ENCODE data around the gene LHFPL6. TPM values are rescaled to one million over a fixed set of nuclear protein-coding genes. Genes with fewer than 3 reads are reported as not detected.

Gene LHFPL6
- total and polyA plus RNA-seq, 5 donors from 2014 or later: 0.20 to 0.42 TPM; not detected in 3

GRCh38 chr13:39496506-39496905 lies 106.5 kb downstream of the LHFPL6 start:
- Mint-ChIP-seq H3K36me3 (no peaks in the 10 kb centered on the region), H3K4me1 (no peaks in the 10 kb centered on the region), H3K27ac (no peak overlapping the region), H3K9me3 (no peaks in the 10 kb centered on the region), H3K27me3 (peaks cover 8% of the 10 kb centered on the region), H3K4me3 (no peak overlapping the region)
- ATAC-seq (ENCODE audit: low read depth in 2 of 2) (no peak), DNase-seq (no peak)
- H3K4me1 ChIP-seq (ENCODE audit: control insufficient read depth, insufficient read depth, low read length, poor library complexity, severe bottlenecking): no peaks in the 10 kb centered on the region
- H3K4me3 ChIP-seq (ENCODE audit: low read depth, low read length): no peak overlapping the region
- H3K36me3 ChIP-seq (ENCODE audit: control insufficient read depth, insufficient read depth, low read length): no peaks in the 10 kb centered on the region
- peaks cover 6% of the 10 kb centered on the region for H3K27me3 ChIP-seq (ENCODE audit: control insufficient read depth, insufficient read depth, low read length)
- H3K27ac ChIP-seq (ENCODE audit: insufficient read depth, low read length, poor library complexity, severe bottlenecking): no peak overlapping the region
- no peaks in the 10 kb centered on the region for H3K9me3 ChIP-seq (ENCODE audit: control insufficient read depth in 2 of 2, low read length in 2 of 2)

GRCh38 chr13:39494633-39495032 lies 108.4 kb downstream of the LHFPL6 start:
- H3K27ac ChIP-seq (ENCODE audit: insufficient read depth, low read length, poor library complexity, severe bottlenecking): no peak overlapping the region
- H3K36me3 Mint-ChIP-seq: no peaks in the 10 kb centered on the region
- no peak overlapping the region for H3K4me3 ChIP-seq (ENCODE audit: low read depth, low read length)
- H3K4me1 Mint-ChIP-seq: no peaks in the 10 kb centered on the region
- no peak overlapping the region for H3K27ac Mint-ChIP-seq
- ATAC-seq (ENCODE audit: low read depth in 2 of 2) (no peak), DNase-seq (no peak)
- H3K9me3 Mint-ChIP-seq: no peaks in the 10 kb centered on the region
- H3K36me3 ChIP-seq (ENCODE audit: control insufficient read depth, insufficient read depth, low read length): no peaks in the 10 kb centered on the region
- no peaks in the 10 kb centered on the region for H3K4me1 ChIP-seq (ENCODE audit: control insufficient read depth, insufficient read depth, low read length, poor library complexity, severe bottlenecking)
- H3K9me3 ChIP-seq (ENCODE audit: control insufficient read depth in 2 of 2, low read length in 2 of 2): no peaks in the 10 kb centered on the region
- H3K27me3 ChIP-seq (ENCODE audit: control insufficient read depth, insufficient read depth, low read length): peaks cover 6% of the 10 kb centered on the region
- H3K4me3 Mint-ChIP-seq: no peak overlapping the region
- peaks cover 14% of the 10 kb centered on the region for H3K27me3 Mint-ChIP-seq

GRCh38 chr13:39494006-39494405 lies 109.0 kb downstream of the LHFPL6 start:
- DNase-seq: no peak
- H3K4me3 Mint-ChIP-seq: no peak overlapping the region
- no peaks in the 10 kb centered on the region for H3K36me3 ChIP-seq (ENCODE audit: control insufficient read depth, insufficient read depth, low read length)
- H3K4me1 Mint-ChIP-seq: no peaks in the 10 kb centered on the region
- H3K27ac Mint-ChIP-seq: no peak overlapping the region
- no peaks in the 10 kb centered on the region for H3K9me3 ChIP-seq (ENCODE audit: control insufficient read depth in 2 of 2, low read length in 2 of 2)
- no peaks in the 10 kb centered on the region for H3K36me3 Mint-ChIP-seq
- no peaks in the 10 kb centered on the region for H3K4me1 ChIP-seq (ENCODE audit: control insufficient read depth, insufficient read depth, low read length, poor library complexity, severe bottlenecking)
- ATAC-seq (ENCODE audit: low read depth in 2 of 2): no peak
- no peak overlapping the region for H3K27ac ChIP-seq (ENCODE audit: insufficient read depth, low read length, poor library complexity, severe bottlenecking)
- H3K4me3 ChIP-seq (ENCODE audit: low read depth, low read length): no peak overlapping the region
- peaks cover 14% of the 10 kb centered on the region for H3K27me3 Mint-ChIP-seq
- H3K9me3 Mint-ChIP-seq: no peaks in the 10 kb centered on the region
- H3K27me3 ChIP-seq (ENCODE audit: control insufficient read depth, insufficient read depth, low read length): peaks cover 6% of the 10 kb centered on the region

GRCh38 chr13:39490136-39490535 lies 112.9 kb downstream of the LHFPL6 start:
- Mint-ChIP-seq H3K27ac (no peak overlapping the region), H3K9me3 (no peaks in the 10 kb centered on the region), H3K4me1 (no peaks in the 10 kb centered on the region), H3K4me3 (no peak overlapping the region), H3K27me3 (peaks cover 10% of the 10 kb centered on the region), H3K36me3 (no peaks in the 10 kb centered on the region)
- ATAC-seq (ENCODE audit: low read depth in 2 of 2): no peak
- no peaks in the 10 kb centered on the region for H3K36me3 ChIP-seq (ENCODE audit: control insufficient read depth, insufficient read depth, low read length)
- no peak for DNase-seq
- H3K27ac ChIP-seq (ENCODE audit: insufficient read depth, low read length, poor library complexity, severe bottlenecking): no peak overlapping the region
- H3K27me3 ChIP-seq (ENCODE audit: control insufficient read depth, insufficient read depth, low read length): peaks cover 8% of the 10 kb centered on the region
- no peaks in the 10 kb centered on the region for H3K9me3 ChIP-seq (ENCODE audit: control insufficient read depth in 2 of 2, low read length in 2 of 2)
- H3K4me3 ChIP-seq (ENCODE audit: low read depth, low read length): no peak overlapping the region
- H3K4me1 ChIP-seq (ENCODE audit: control insufficient read depth, insufficient read depth, low read length, poor library complexity, severe bottlenecking): no peaks in the 10 kb centered on the region

- Mint-ChIP-seq H3K4me3 (no peak overlapping the region), H3K36me3 (no peaks in the 10 kb centered on the region), H3K27ac (no peak overlapping the region), H3K27me3 (peaks cover 6% of the 10 kb centered on the region), H3K9me3 (peaks cover 0 to 1% (median 0%) of the 10 kb centered on the region in 7 donors), H3K4me1 (no peaks in the 10 kb centered on the region)
- Histone ChIP-seq H3K27me3 (ENCODE audit: control insufficient read depth, insufficient read depth, low read length) (peaks cover 4% of the 10 kb centered on the region), H3K4me3 (ENCODE audit: low read depth, low read length) (no peak overlapping the region), H3K27ac (ENCODE audit: insufficient read depth, low read length, poor library complexity, severe bottlenecking) (no peak overlapping the region), H3K9me3 (ENCODE audit: control insufficient read depth in 2 of 2, low read length in 2 of 2) (no peaks in the 10 kb centered on the region), H3K36me3 (ENCODE audit: control insufficient read depth, insufficient read depth, low read length) (no peaks in the 10 kb centered on the region), H3K4me1 (ENCODE audit: control insufficient read depth, insufficient read depth, low read length, poor library complexity, severe bottlenecking) (no peaks in the 10 kb centered on the region)
- DNase-seq (no peak), ATAC-seq (ENCODE audit: low read depth in 2 of 2) (no peak)
These were observed 116.2 kb downstream of the LHFPL6 start for GRCh38 chr13:39486758-39487157.

- DNase-seq: no peak
- Mint-ChIP-seq H3K36me3 (no peaks in the 10 kb centered on the region), H3K9me3 (peaks cover 0 to 1% (median 0%) of the 10 kb centered on the region in 7 donors), H3K4me3 (no peak overlapping the region), H3K27ac (no peak overlapping the region), H3K4me1 (no peaks in the 10 kb centered on the region), H3K27me3 (no peaks in the 10 kb centered on the region)
- Histone ChIP-seq H3K36me3 (ENCODE audit: control insufficient read depth, insufficient read depth, low read length) (no peaks in the 10 kb centered on the region), H3K27me3 (ENCODE audit: control insufficient read depth, insufficient read depth, low read length) (peaks cover 7% of the 10 kb centered on the region), H3K27ac (ENCODE audit: insufficient read depth, low read length, poor library complexity, severe bottlenecking) (no peak overlapping the region), H3K9me3 (ENCODE audit: control insufficient read depth in 2 of 2, low read length in 2 of 2) (no peaks in the 10 kb centered on the region), H3K4me3 (ENCODE audit: low read depth, low read length) (no peak overlapping the region), H3K4me1 (ENCODE audit: control insufficient read depth, insufficient read depth, low read length, poor library complexity, severe bottlenecking) (no peaks in the 10 kb centered on the region)
- ATAC-seq (ENCODE audit: low read depth in 2 of 2): no peak
These were observed 117.7 kb downstream of the LHFPL6 start for GRCh38 chr13:39485314-39485700.

- Histone ChIP-seq H3K4me3 (ENCODE audit: low read depth, low read length) (no peak overlapping the region), H3K4me1 (ENCODE audit: control insufficient read depth, insufficient read depth, low read length, poor library complexity, severe bottlenecking) (no peaks in the 10 kb centered on the region), H3K36me3 (ENCODE audit: control insufficient read depth, insufficient read depth, low read length) (no peaks in the 10 kb centered on the region), H3K9me3 (ENCODE audit: control insufficient read depth in 2 of 2, low read length in 2 of 2) (no peaks in the 10 kb centered on the region), H3K27me3 (ENCODE audit: control insufficient read depth, insufficient read depth, low read length) (peaks cover 8% of the 10 kb centered on the region), H3K27ac (ENCODE audit: insufficient read depth, low read length, poor library complexity, severe bottlenecking) (no peak overlapping the region)
- ATAC-seq (ENCODE audit: low read depth in 2 of 2) (no peak), DNase-seq (no peak)
- Mint-ChIP-seq H3K4me3 (no peak overlapping the region), H3K27me3 (no peaks in the 10 kb centered on the region), H3K4me1 (no peaks in the 10 kb centered on the region), H3K27ac (no peak overlapping the region), H3K9me3 (peaks cover 0 to 1% (median 0%) of the 10 kb centered on the region in 7 donors), H3K36me3 (no peaks in the 10 kb centered on the region)
These were observed 118.3 kb downstream of the LHFPL6 start for GRCh38 chr13:39484506-39485313.

GRCh38 chr13:39483326-39483725 lies 119.7 kb downstream of the LHFPL6 start:
- Mint-ChIP-seq H3K27ac (no peak overlapping the region), H3K4me3 (no peak overlapping the region), H3K36me3 (no peaks in the 10 kb centered on the region), H3K4me1 (no peaks in the 10 kb centered on the region), H3K27me3 (no peaks in the 10 kb centered on the region), H3K9me3 (peaks cover 0 to 1% (median 0%) of the 10 kb centered on the region in 7 donors)
- ATAC-seq (ENCODE audit: low read depth in 2 of 2): no peak
- Histone ChIP-seq H3K27ac (ENCODE audit: insufficient read depth, low read length, poor library complexity, severe bottlenecking) (no peak overlapping the region), H3K27me3 (ENCODE audit: control insufficient read depth, insufficient read depth, low read length) (peaks cover 6% of the 10 kb centered on the region), H3K36me3 (ENCODE audit: control insufficient read depth, insufficient read depth, low read length) (no peaks in the 10 kb centered on the region), H3K4me1 (ENCODE audit: control insufficient read depth, insufficient read depth, low read length, poor library complexity, severe bottlenecking) (no peaks in the 10 kb centered on the region), H3K4me3 (ENCODE audit: low read depth, low read length) (no peak overlapping the region), H3K9me3 (ENCODE audit: control insufficient read depth in 2 of 2, low read length in 2 of 2) (no peaks in the 10 kb centered on the region)
- DNase-seq: no peak

All from CD4-positive, CD25-positive, alpha-beta regulatory T cell (primary cell).